GM19468 (cell line): ENCODE data around the gene TC2N.
A peak's percentile ranks its signal among the peaks of the same experiment; 100 is the strongest.
"Not testable (repeated sequence)": the region's sequence is repeated elsewhere in the genome, so short reads cannot be mapped to it uniquely, and the experiment has no call there.

Experiments used
- ATAC-seq: cut with Tn5 transposase; IDR thresholded peaks from one replicate; pipeline ENCODE4 v1.9.1; 2021; ENCODE audit warnings: mild to moderate bottlenecking, moderate library complexity, moderate number of reproducible peaks; ENCODE audit not compliant: unreplicated experiment; ENCODE audit errors: extremely low read depth

TC2N gene

DNA sequence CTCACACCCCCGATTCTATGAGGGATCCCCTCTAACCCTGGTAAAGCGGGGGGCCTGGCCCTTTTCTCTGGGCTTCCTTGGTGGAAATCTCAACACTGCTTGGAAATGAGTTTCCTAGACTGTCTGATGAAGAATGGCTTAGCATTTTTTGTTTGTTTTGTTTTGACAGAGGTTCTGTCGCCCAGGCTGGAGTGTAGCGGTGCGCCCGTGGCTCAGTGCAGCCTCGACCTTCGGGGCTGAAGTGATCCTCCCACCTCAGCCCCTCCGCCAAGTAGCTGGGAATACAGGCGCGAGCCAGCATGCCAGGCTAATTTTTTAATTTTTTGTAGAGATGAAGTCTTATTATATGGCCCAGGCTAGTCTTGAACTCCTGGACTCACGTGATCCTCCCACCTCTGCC, 30.3 kb downstream of the TC2N start:
- no peak for ATAC-seq

DNA sequence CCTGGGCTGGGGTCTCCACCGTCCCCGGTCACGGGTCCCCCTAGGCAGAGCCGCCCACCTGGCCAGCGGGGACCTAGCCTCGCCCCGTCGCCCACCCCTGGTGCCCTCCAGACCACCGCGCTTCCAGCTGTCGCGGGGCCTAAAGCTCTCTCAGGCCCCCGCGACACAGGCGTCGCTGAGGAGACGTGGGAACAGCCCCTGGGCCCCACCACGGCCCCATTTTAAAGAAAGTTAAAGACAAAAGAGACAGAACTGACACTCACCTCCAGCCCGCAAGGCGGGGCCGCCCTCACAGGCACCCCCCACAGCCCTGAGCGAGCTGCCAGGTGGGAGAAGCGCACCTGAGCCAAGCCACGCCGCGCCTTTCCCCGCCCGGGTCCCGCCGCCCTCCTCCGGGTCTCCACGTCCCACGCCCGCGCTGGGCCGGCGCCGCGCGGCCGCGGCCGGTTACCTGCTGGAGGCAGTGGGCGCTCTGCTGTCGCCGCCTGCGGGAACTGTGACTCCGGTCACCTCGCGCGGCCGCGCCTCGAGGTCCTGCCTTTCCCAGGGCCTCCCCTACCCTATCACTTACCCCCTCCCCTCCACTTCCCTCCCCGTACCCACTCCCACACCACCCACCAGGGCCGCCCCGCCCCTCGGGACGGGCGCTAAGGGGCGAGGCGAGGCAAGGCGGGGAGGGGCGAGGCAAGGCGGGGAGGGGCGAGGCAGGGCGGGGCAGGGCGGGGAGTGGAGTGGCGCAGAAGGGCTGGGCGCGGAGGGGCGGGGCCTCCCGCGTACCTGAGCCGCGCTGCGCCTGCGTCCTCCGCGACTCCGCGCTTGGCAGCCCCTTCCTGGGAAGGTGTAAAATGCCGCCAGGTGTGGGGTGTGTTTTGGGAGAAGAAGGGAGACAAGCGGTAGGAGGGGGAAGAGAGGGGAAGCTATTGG, 31.2 kb downstream of the TC2N start:
- ATAC-seq = no peak

DNA sequence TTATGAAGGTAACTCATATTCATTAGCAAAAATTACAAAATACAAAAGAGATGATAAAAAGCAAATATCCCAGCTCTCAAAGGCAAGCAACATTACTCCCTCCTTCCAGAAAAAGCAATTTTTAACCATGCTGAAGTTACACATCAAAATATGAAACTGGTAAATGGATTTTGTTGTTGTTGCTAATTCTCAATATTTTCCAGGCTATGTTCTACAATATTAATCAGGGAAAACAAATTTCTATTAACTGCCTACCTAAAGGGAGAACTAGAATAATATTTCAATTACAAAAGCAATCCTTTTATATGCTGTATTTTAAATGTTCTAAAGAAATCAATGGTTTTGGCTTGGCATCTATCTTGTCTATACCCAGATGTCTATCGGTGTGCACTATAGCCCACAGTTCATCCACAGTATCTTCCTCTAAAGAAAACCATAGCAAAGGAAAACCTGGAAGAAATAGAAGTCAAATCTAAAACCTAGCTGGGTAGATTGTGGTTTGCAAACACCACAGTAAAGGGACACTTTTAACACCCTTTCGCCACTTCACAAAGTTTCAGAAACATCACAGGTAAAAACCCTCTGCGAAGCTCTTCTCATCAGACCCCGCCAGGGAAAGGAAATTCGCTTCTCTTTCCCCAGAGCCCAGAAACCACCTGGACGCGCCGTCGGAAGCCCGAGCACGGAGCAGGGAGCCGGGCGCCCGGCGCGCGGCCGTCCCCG, 32.0 kb downstream of the TC2N start:
- no peak for ATAC-seq

DNA sequence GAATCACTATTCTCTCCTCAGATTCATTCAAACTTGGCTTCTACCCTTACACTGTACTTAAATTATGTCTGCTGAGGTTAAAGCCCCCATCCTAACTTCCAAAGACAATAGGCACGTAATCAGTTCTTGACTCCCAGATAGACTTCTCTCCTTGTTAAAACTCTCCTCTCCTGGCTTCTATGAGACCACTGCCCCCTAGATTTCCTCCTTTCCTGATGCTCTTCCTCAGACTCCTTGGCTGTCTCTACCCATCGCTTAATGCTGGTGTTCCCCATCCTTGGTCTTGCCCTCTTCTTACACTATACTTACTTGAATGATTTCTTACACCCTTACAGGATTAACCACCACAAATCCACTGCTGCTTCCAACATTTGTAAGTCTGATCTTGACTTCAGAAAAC, 32.8 kb downstream of the TC2N start:
- no peak for ATAC-seq

DNA sequence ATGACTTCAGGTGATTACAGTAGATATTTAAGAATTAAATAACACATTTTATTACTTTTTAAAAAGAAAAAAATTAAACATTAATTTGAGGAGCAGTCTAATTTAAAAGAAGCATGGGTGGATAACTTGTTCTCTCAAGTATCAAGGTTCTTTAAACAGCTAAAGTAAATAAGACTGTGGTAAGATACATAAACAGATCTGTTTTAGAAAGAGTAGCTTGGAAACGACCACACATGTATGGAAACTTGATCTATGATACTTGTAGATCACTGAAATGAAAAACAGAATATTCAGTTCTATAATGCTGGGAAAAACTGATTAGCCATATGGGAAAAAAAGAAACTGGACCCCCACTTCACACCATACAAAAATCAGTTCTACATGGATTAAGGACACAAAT, 36.0 kb downstream of the TC2N start:
- ATAC-seq = no peak

DNA sequence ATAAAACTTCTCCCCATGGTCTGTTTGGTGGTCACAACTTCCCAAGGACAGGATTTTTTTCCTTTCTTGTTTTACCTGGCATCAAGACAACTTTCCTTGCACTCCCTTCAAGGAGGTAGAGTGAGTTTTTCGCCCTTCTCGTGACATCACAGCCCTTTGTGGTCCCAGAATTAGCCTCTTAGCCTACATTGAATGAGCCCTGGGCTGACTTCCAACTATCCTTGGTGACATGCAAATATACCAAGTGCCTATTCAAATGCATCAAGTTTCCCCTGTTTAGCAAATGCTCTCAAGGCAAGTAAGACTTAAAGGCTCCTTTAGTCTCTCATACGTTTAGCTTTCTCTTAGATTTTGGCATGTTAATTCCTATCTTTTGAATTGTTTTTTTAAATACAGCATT, 36.6 kb downstream of the TC2N start:
- ATAC-seq = peak; percentile 42

DNA sequence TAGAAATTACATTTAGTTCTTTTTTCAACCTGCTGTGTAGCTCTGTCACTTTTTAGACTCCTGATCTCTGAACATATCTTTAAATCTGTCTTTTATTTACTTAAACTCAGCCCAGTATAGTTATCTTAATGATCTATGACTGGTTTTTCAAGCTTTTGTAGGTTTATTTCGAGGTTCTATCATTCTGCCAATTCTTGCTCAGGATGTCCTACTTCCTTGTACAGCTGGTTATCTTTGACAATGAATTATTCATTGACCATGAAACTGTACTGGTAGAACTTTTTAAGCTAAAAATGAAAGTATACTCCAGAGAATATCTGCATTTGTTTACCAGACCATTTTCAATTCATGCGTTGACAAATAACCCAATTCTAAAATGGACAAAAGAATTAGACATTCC, 37.8 kb downstream of the TC2N start:
- no peak for ATAC-seq

DNA sequence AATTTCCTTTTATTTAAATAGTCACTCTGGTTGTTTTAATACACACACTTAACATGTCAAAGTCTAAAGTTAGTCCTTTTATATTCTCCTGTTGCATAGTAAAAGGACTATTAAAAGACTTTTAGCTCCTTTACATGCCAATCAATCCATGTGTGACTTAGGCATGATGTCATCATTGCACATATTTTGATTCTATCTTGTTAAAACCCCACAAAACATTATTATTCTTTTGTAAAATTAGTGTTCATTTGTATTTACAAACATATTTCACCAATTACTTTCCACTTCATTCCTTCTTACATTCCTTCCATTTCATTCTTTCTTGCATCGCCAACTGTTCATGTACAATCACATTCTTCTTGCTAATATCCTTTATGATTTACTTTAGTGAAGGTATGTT, 39.6 kb downstream of the TC2N start:
- ATAC-seq = no peak

DNA sequence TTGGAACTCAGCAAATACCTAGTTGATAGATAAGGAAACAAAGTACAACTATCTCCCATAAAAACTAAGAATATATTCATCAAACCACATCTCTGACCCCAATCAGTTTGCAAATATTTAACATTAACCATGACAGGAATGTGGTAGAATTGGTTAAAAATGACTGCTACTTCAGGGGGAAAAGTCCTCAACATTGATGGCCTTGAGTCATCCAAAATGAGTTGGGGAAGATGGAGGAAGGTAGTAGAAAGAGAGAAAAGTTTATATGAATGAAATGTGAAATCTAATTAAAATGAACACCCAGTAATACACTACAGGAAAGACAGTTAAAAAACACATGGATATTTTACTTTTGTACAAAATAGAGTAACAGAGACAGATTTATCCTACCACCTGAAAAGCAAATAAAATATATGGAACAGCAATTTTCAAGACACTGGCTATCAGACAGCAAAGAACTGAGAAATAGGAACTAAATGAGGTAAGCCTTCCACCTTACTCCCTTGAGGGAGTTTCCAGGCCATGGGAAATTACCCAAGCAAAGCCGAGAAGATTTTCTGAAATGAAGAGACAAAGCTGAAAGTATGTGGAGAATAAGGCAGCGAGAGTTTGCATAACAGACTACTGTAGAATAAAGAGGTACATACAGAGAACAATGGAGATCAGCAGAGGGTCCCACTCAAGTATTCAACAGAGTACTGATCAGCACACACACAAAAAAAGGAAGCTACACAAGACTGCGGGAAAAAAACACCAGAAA, 49.6 kb downstream of the TC2N start:
- ATAC-seq = peak; percentile 76

DNA sequence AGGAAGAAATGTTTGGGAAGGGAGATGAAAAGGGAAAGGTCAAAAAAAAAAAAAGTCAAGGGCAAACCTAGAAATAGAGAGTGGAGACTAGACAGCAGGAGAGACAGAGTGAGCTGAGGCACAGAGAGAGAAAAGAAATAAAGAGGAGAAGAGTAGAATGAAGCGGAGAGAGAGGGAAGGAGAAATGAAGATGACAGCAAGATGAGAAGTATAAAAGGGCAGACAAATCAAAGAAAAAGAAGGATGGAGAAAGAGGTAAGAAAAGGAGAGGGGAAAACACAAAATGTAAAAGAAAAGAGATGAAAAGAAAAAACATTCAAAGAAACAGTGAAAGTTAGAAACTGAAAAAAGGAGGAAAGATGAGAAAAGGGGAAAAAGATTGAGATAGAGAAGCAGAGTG, 53.0 kb downstream of the TC2N start:
- no peak for ATAC-seq

DNA sequence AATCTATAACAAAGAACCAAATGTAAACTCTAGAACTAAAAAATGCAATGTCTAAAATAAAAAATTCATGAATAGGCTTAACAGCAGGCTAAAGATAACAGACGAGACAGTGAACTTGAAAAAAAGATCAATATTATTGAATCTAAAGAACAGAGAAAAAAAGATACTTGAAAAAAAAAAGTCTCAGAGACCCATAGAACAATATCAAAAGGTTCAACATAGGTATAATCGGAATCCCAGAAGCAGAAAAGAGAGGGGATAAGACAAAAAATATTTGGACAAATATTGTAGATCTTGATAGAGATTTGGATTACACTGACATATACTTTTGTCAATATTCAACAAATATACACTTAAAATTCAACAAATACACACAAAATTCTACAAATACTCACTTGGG, 56.6 kb downstream of the TC2N start:
- ATAC-seq = no peak

DNA sequence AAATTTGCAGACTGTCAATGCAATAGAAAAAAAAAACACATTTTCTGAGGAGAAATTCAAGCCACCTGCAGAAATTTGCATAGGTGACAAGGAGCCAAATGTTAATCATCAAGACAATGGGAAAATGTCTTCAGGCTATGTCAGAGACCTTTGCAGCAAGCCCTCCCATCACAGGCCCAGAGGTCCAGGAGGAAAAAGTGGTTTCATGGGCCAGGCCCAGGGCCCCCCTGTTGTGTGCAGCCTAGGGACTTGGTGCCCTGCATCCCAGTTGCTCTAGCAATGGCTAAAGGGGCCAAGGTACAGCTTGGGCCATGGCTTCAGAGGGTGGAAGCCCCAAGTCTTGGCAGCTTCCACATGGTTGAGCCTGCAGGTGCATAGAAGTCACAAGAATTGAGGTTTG, 60.6 kb downstream of the TC2N start:
- no peak for ATAC-seq

DNA sequence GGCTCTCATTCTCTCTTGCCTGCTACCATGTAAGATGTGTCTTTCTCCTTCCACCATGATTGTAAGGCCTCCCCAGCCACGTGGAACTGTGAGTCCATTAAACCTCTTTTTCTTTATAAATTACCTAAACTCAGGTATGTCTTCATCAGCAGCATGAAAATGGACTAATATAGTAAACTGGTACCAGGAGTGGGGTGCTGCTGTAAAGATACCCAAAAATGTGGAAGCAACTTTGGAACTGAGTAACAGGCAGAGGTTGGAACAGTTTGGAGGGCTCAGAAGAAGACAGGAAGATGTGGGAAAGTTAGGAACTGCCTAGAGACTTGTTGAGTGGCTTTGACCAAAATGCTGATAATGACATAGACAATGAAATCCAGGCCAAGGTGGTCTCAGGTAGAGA, 61.2 kb downstream of the TC2N start:
- ATAC-seq = not testable (repeated sequence)

DNA sequence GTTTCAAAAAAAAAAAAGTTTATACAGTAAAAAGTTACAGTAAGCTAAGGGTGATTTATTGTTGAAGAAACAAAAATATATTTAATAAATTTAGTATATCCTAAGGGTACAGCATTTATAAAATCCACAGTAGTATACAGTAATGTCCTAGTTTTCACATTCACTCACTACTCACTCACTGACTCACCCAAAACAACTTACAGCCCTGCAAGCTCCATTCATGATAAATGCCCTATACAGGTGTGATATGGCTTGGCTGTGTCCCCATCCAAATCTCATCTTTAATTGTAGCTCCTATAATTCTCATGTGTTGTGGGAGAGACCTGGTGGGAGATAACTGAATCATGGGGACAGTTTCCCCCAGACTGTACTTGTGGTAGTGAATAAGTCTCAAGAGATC, 61.7 kb downstream of the TC2N start:
- ATAC-seq = no peak

DNA sequence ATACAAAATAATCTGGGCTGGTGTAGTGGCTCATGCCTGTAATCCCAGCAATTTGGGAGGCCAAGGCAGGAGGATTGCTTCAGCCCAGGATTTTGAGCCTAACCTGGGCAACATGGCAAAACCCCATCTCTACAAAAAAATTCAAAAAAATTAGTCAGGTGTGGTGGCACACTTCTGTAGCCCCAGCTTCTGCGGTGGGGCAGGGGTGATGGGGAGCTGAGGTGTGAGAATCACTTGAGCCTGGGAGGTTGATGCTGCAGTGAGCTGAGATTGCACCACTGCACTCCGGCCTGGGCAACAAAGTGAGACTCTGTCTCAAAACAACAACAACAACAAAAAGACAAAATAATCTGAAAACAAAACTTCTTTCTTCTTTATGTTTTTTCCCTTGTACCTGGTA, 66.0 kb downstream of the TC2N start:
- no peak for ATAC-seq

DNA sequence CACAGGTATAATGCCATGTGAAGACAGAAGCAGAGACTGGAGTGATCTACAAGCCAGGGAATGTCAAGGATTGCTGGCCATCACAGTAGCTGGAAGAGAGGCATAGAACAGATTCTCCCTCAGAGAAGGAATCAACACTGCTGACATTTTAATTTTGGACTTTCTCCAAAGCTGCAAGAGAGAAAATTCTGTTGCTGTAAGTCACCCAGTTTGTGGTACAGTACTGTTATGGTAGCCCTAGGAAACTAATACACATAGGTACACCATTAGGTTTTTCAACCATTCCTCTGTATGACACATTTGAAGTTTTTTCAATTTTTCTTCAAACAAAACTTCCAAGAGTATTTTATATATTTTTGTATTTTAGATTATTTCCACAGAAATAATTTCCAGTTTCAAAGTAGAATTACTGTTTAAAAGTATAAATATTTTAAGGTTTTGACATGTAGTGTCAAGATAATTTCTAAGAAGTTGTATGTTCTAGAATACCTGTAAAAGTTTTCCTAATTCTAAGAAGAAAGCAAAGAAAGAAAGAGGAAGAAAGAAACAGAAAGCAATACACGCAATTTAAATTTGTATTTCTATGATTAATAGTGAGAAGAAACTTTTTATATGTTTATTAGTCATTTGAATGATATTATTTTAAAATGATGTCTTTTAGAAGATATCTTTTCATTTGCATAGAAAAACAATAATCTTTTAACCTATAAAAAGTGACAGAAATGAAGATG, 70.6 kb downstream of the TC2N start:
- no peak for ATAC-seq

DNA sequence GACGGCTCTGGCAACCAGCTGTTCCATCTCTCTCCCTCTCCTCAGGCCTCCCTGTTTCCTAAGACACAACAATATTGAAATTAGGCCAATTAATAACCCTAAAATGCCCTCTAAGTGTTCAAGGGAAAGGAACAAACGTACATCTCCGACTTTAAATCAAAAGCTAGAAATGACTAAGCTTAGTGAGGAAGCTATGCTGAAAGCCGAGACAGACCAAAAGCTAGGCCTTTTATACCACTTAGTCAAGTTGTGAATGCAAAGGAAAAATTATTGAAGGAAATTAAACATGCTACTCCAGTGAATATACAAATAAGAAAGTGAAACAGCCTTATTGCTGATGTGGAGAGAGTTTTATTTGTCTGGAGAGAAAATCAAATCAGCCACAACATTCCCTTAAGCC, 73.6 kb downstream of the TC2N start:
- ATAC-seq = no peak

DNA sequence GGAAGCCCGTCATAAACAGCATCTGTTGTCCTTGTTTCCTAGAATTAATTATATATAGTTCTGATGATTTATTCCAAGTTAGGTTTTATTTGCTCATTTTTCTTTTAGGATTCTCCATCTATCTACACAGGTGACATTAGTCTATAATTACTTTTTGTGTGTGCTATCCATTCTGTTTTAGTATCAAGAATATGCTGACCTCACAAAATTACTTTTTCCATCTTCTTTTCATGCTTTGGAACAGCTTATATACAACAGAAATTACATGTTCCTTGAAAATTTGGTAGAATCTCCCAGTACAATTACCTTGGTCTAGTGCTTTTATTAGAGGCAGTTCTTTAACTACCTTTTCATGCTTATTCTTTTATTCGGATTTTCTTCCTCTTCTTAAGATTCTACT, 81.1 kb downstream of the TC2N start:
- ATAC-seq = no peak

DNA sequence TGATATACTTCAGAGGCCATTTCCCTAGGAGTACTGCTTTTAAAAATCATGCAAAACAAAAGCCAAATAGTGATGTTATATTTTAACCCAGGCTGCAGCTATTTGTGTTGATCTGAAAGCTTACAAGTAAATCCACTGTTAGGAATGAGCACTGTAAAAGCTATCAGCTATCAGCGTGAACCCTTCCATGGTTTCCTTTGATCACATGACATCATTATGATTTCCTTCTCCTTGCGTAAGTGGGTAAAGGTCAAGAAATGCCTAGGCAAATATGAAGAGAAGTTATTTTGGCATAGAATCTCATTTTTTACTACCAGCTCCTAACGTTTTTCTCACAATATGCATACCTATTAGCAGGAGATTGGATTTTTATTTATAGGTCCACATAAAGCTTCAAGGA, 86.9 kb downstream of the TC2N start:
- ATAC-seq = no peak

DNA sequence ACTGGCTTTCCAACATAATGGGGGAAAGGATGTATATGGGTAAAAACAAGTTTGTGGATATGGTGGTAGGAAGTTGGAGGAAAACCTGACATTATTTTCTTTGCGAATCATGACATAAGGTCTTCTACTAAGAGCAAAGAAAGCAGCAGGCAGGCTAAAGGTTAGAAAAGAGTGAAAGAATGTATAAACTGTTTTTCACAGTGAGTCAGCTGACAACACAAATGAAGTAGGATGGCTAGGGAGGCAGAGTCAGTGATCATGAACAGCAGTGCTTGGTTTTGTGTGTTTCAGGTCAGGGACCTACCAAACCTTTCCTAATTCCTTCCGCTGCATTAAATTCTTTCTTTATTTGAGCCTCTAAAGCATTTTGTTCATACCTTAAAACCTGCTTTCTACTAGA, 89.1 kb downstream of the TC2N start:
- ATAC-seq = no peak
